ENCODE data around the gene SLC4A1. TPM values are rescaled to one million over a fixed set of nuclear protein-coding genes. Genes with fewer than 3 reads are reported as not detected.
A peak's percentile ranks its signal among the peaks of the same experiment; 100 is the strongest.

Gene SLC4A1
- polyA plus RNA-seq, 1 donor (not counting 4 experiments of a cell fraction or from before 2014, with no cell fraction given), result not detected

- no peak for DNase-seq (ENCODE audit: low read depth, low spot score)
- peak; percentile 32 for FAIRE-seq
- Histone ChIP-seq H3K4me2 (ENCODE audit: control insufficient read depth, extremely low read depth, insufficient read depth, low read depth, low read length) (peak overlapping the region; percentile 25), H2AFZ (ENCODE audit: control insufficient read depth, low read length) (no peak overlapping the region), H3K9me3 (ENCODE audit: control insufficient read depth, low read depth, low read length) (no peaks in the 10 kb centered on the region), H4K20me1 (ENCODE audit: control insufficient read depth, extremely low read depth, insufficient read depth, low read length) (peaks cover 2% of the 10 kb centered on the region), H3K4me3 (ENCODE audit: control insufficient read depth in 2 of 3, extremely low read depth in 1 of 3, insufficient read depth in 2 of 3, low read depth in 1 of 3, low read length in 3 of 3) (no peak overlapping the region), H3K79me2 (ENCODE audit: control insufficient read depth, insufficient read depth, low read length) (peaks cover 2% of the 10 kb centered on the region), H3K9ac (ENCODE audit: control insufficient read depth, extremely low read depth, insufficient read depth, low read length) (no peak overlapping the region), H3K36me3 (ENCODE audit: control insufficient read depth in 2 of 2, extremely low read depth in 1 of 2, insufficient read depth in 2 of 2, low read length in 2 of 2) (peaks cover 14 to 17% of the 10 kb centered on the region in 2 experiments), H3K27ac (ENCODE audit: control insufficient read depth, insufficient read depth, low read length) (no peak overlapping the region), H3K9me1 (ENCODE audit: control insufficient read depth, extremely low read depth, insufficient read depth, low read length) (peaks cover 5% of the 10 kb centered on the region), H3K4me1 (ENCODE audit: control insufficient read depth, extremely low read depth, insufficient read depth, low read length) (peaks cover 38% of the 10 kb centered on the region), H3K27me3 (ENCODE audit: control insufficient read depth, extremely low read depth, insufficient read depth, low read length) (no peaks in the 10 kb centered on the region)
- TF ChIP-seq EZH2 (IDR thresholded peaks at IDR 0.05; ENCODE audit: low read length) (no peak), CTCF (optimal IDR thresholded peaks at IDR 0.05 in 1 of 3, IDR thresholded peaks at IDR 0.05 in 1 of 3, conservative IDR thresholded peaks at IDR 0.05 in 1 of 3; ENCODE audit: extremely low read depth in 1 of 3, insufficient read depth in 2 of 3, low read length in 3 of 3) (peak; percentile 58 to 82 (median 65))
- dilution Hi-C loops (cut with MboI; ENCODE audit: extremely low pct_ligation_motif_present, low sequenced_read_pairs), result no loop called here
These were observed 64.0 kb downstream of the SLC4A1 start for GRCh38 chr17:44203731-44204440.

- Histone ChIP-seq H3K27ac (ENCODE audit: control insufficient read depth, insufficient read depth, low read length) (no peak overlapping the region), H4K20me1 (ENCODE audit: control insufficient read depth, extremely low read depth, insufficient read depth, low read length) (peaks cover 2% of the 10 kb centered on the region), H3K9ac (ENCODE audit: control insufficient read depth, extremely low read depth, insufficient read depth, low read length) (no peak overlapping the region), H3K4me1 (ENCODE audit: control insufficient read depth, extremely low read depth, insufficient read depth, low read length) (peaks cover 37% of the 10 kb centered on the region), H3K9me1 (ENCODE audit: control insufficient read depth, extremely low read depth, insufficient read depth, low read length) (peaks cover 5% of the 10 kb centered on the region), H3K4me2 (ENCODE audit: control insufficient read depth, extremely low read depth, insufficient read depth, low read depth, low read length) (no peak overlapping the region), H3K4me3 (ENCODE audit: control insufficient read depth in 2 of 3, extremely low read depth in 1 of 3, insufficient read depth in 2 of 3, low read depth in 1 of 3, low read length in 3 of 3) (no peak overlapping the region), H3K27me3 (ENCODE audit: control insufficient read depth, extremely low read depth, insufficient read depth, low read length) (no peaks in the 10 kb centered on the region), H2AFZ (ENCODE audit: control insufficient read depth, low read length) (no peak overlapping the region), H3K9me3 (ENCODE audit: control insufficient read depth, low read depth, low read length) (no peaks in the 10 kb centered on the region), H3K36me3 (ENCODE audit: control insufficient read depth in 2 of 2, extremely low read depth in 1 of 2, insufficient read depth in 2 of 2, low read length in 2 of 2) (peaks cover 14% of the 10 kb centered on the region in 2 experiments), H3K79me2 (ENCODE audit: control insufficient read depth, insufficient read depth, low read length) (peaks cover 13% of the 10 kb centered on the region)
- DNase-seq (ENCODE audit: low read depth, low spot score), result no peak
- no peak for FAIRE-seq
- TF ChIP-seq CTCF (optimal IDR thresholded peaks at IDR 0.05 in 1 of 3, IDR thresholded peaks at IDR 0.05 in 1 of 3, conservative IDR thresholded peaks at IDR 0.05 in 1 of 3; ENCODE audit: extremely low read depth in 1 of 3, insufficient read depth in 2 of 3, low read length in 3 of 3) (no peak), EZH2 (IDR thresholded peaks at IDR 0.05; ENCODE audit: low read length) (no peak)
- dilution Hi-C loops (cut with MboI; ENCODE audit: extremely low pct_ligation_motif_present, low sequenced_read_pairs), result no loop called here
These were observed 65.2 kb downstream of the SLC4A1 start for GRCh38 chr17:44202756-44203155.

Measured in keratinocyte (primary cell).